Small intestine (tissue), 7 donors: ENCODE data around the gene EFHC2. TPM values are rescaled to one million over a fixed set of nuclear protein-coding genes. Genes with fewer than 3 reads are reported as not detected.

Experiments
- DNase-seq, 2 donors: peaks; one replicate each; pipeline versions ENCODE4 v3.0.0 to v3.0.0-alpha.2; 2013
- FAIRE-seq: peaks from 2 replicates; lab custom pipeline; 2012; peaks lifted over from hg19 to GRCh38; lab: Jason Lieb, UNC
- H3K27ac ChIP-seq, 3 donors: one replicate each; pipeline ENCODE4 v1.5.1; 2013; ENCODE audit warnings: low read length in 2 of 3, mild to moderate bottlenecking in 2 of 3, control low read depth in 1 of 3, inconsistent platforms in 1 of 3, low read depth in 1 of 3, moderate library complexity in 1 of 3
- H3K27me3 ChIP-seq, 3 donors: one replicate each; pipeline ENCODE4 v1.6.1; 2013; ENCODE audit warnings: low read length in 3 of 3, inconsistent platforms in 1 of 3; ENCODE audit not compliant: control insufficient read depth in 3 of 3, insufficient read depth in 3 of 3
- H3K36me3 ChIP-seq, 3 donors: one replicate each; pipeline ENCODE4 v1.6.1; 2013; ENCODE audit warnings: low read length in 3 of 3, inconsistent platforms in 1 of 3, low read depth in 1 of 3, mild to moderate bottlenecking in 1 of 3, moderate library complexity in 1 of 3; ENCODE audit not compliant: control insufficient read depth in 3 of 3, insufficient read depth in 2 of 3
- H3K4me1 ChIP-seq, 3 donors: one replicate each; pipeline ENCODE4 v1.6.1; 2013; ENCODE audit warnings: low read length in 2 of 3, inconsistent platforms in 1 of 3, low read depth in 1 of 3, mild to moderate bottlenecking in 1 of 3, moderate library complexity in 1 of 3; ENCODE audit not compliant: control insufficient read depth in 3 of 3, insufficient read depth in 2 of 3
- H3K4me3 ChIP-seq, 3 donors: one replicate each; pipeline ENCODE4 v1.5.1; 2013; ENCODE audit warnings: low read length in 3 of 3, control low read depth in 1 of 3, inconsistent platforms in 1 of 3, low read depth in 1 of 3, mild to moderate bottlenecking in 1 of 3, moderate library complexity in 1 of 3
- H3K9me3 ChIP-seq, 2 donors: one replicate each; pipeline ENCODE4 v1.6.1; 2013; ENCODE audit warnings: low read depth in 1 of 2, low read length in 1 of 2; ENCODE audit not compliant: control insufficient read depth in 2 of 2, insufficient read depth in 1 of 2
- WGBS, 3 donors: extraction: QIAGEN DNeasy Blood & Tissue Kit; methylation state at CpG; one replicate each; pipeline ENCODE4 v1.1.7; 2013; 5-methylcytosine and 5-hydroxymethylcytosine counted together
- polyA plus RNA-seq, 4 donors: library from polyadenylated mRNA; stranded (reverse) in 3 of 4; unstranded in 1 of 4; fragments of 200-250 nt in 3 of 4; fragments of 120-200 nt in 1 of 4; gene quantifications; one replicate each; pipeline versions ENCODE4 v1.2.1 to v1.2.3, GENCODE V29; 2013
- donor health status: healthy with polysubstance abuse.
- donor health status: control.
- donor health status: control.
- donor health status: Bipolar disorder and iron deficiency.
- donor health status: healthy.

The EFHC2 gene
- polyA plus RNA-seq, 4 donors, result 0.54 to 3.7 (median 0.78) TPM; not detected in 1

DNA sequence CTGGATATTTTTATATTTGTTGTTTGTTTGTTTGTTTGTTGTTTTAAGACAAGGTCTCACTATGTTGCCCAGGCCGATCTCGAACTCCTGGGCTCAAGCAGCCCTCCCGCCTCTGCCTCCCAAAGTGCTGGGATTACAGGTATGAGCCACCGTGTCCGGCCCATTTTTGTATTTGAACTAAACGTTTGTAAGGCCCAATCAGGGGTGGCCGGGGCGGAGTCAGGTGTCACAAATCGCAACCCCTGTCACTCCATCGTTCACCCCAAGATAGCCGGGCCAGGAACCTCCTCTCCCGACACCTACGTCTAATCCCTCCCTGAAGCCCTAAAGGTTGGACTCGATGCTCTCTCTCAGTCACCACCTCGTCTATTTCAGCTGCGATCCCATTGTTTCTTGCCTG is 722 bp upstream of the EFHC2 start:
- no peaks in the 10 kb centered on the region for H3K27me3 ChIP-seq
- DNase-seq, result peak; percentile 9
- FAIRE-seq, result no peak
- WGBS, 3 donors, result 38 to 43% (median 41%) methylated on average over 15 to 16 of the region's 16 CpGs
- peaks cover 0 to 3% (median 0%) of the 10 kb centered on the region in 3 donors for H3K4me1 ChIP-seq
- H3K27ac ChIP-seq, result peak overlapping the region in 1 of 3 donors; percentile 75
- peak overlapping the region in 1 of 3 donors; percentile 67 for H3K4me3 ChIP-seq
- H3K9me3 ChIP-seq, result no peaks in the 10 kb centered on the region
- H3K36me3 ChIP-seq, result no peaks in the 10 kb centered on the region

DNA sequence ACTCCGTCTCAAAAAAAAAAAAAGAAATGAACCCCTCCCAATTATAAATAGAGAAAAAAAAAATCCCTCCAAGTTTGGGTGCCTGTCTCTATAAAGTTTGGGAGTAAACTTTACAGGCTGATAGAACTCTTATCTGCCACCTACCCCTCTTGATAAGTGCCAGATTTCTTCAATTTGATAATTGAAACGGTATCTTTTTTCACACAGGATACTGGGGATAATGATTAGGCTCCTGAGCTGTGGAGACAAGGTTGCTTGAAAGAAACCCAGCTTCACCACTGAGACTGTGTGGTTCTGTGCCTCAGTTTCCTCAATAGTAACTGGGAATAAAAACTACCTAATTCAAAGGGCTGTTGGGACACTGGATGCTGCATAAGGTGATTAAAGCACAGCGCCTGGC is 606 bp downstream of the EFHC2 start:
- no peak for FAIRE-seq
- H3K4me1 ChIP-seq, result no peaks in the 10 kb centered on the region
- H3K9me3 ChIP-seq, result no peaks in the 10 kb centered on the region
- 53 to 82% (median 54%) methylated on average over 2 to 3 of the region's 3 CpGs for WGBS, 3 donors
- H3K27me3 ChIP-seq, result no peaks in the 10 kb centered on the region
- H3K27ac ChIP-seq, result no peak overlapping the region
- no peak for DNase-seq
- H3K4me3 ChIP-seq, result peak overlapping the region in 1 of 3 donors; percentile 67
- no peaks in the 10 kb centered on the region for H3K36me3 ChIP-seq

DNA sequence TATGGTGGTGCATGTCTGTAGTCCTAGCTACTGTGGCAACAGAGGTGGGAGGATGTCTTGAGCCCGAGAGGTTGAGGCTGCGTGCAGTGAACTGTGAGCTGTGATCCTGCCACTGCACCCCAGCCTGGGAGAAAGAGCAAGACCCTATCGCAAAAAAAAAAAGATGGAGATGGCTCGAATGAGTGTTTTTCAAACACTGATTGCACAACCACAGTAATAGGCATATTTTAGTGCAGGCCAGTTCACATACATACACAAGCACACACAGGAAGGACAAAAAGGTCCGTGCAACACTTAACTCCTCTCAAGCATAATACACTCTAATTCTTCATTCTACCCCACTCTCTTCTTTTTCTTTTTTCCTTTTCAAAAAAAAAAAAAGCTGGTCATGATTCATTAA is 5.1 kb downstream of the EFHC2 start:
- no peak for DNase-seq
- Histone ChIP-seq H3K9me3 (no peaks in the 10 kb centered on the region), H3K27ac (no peak overlapping the region), H3K4me1 (no peaks in the 10 kb centered on the region), H3K4me3 (no peak overlapping the region), H3K27me3 (no peaks in the 10 kb centered on the region), H3K36me3 (no peaks in the 10 kb centered on the region)
- no peak for FAIRE-seq
- WGBS, 3 donors, result 85 to 89% (median 89%) methylated on average over 4 to 5 of the region's 5 CpGs

DNA sequence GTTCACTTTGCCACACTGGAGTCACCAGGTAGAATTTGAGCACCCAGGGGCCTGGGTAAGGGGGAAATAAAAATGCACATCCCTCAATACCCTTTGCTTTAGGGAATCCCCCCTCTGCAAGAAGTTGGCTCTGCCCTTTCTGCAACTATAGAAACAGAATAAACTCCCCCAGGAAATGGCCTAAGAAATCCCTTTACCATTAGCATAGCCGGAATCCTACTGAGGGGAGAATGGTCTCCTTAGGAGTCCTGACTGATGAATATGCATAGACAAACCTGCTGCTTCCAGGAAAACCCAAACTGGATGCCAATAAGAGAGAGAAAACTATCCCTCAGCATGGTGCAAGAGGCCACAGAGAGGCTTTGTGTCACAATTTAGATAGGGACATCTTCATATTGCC is 11.0 kb downstream of the EFHC2 start:
- 9 to 100% (median 28%) methylated on average over 1 of the region's 1 CpG for WGBS, 3 donors
- Histone ChIP-seq H3K27ac (no peak overlapping the region), H3K27me3 (no peaks in the 10 kb centered on the region), H3K4me1 (no peaks in the 10 kb centered on the region), H3K9me3 (no peaks in the 10 kb centered on the region), H3K4me3 (no peak overlapping the region), H3K36me3 (no peaks in the 10 kb centered on the region)
- no peak for FAIRE-seq
- no peak for DNase-seq

DNA sequence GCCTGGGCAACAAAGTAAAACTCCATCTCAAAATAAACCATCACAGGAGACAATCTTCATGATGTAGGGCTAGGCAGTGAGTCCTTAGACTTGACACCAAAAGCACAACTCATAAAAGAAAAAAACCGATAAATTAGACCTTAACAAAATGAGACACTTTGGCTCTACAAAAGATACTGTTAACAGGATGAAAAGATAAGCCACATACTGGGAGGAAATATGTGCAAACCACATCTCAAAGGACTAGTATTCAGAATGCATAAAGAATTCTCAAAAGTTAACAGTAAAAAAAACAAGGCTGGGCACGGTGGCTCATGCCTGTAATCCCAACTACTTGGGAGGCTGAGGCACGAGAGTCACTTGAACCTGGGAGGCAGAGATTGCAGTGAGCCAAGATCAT is 13.2 kb downstream of the EFHC2 start:
- H3K4me3 ChIP-seq, result no peak overlapping the region

DNA sequence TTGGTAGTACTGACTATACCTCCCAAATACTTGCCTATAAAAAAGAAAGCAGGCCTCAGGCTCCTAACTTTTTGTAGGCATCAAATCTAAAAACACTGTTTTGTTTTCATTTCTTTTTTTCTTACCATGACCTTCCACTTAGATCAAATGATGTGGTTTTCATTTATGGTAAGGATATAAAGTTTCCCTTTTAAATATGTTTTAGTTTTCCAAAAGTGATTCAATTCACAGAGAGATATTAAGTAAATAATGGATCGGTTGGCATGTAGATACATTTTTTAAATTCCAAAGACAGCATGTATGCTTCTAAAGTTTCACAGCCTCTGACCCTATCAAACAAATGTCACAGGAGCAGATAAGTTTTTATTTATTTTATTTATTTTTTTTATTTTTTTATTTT is 23.9 kb downstream of the EFHC2 start:
- no peaks in the 10 kb centered on the region for H3K36me3 ChIP-seq
- H3K4me1 ChIP-seq, result peaks cover 0 to 3% (median 0%) of the 10 kb centered on the region in 3 donors
- H3K27ac ChIP-seq, result no peak overlapping the region
- H3K27me3 ChIP-seq, result peaks cover 0 to 3% (median 0%) of the 10 kb centered on the region in 3 donors
- WGBS, 3 donors, result 88 to 96% (median 94%) methylated on average over 1 of the region's 1 CpG
- FAIRE-seq (no peak), DNase-seq (no peak)
- H3K9me3 ChIP-seq, result peaks cover 0 to 2% of the 10 kb centered on the region in 2 donors
- no peak overlapping the region for H3K4me3 ChIP-seq

More for the DNA sequence above, 13.2 kb downstream of the EFHC2 start:
- DNase-seq, result no peak
- Histone ChIP-seq H3K9me3 (no peaks in the 10 kb centered on the region), H3K27me3 (no peaks in the 10 kb centered on the region), H3K27ac (no peak overlapping the region), H3K4me1 (no peaks in the 10 kb centered on the region), H3K36me3 (no peaks in the 10 kb centered on the region)
- WGBS, 3 donors, result 50 to 82% (median 61%) methylated on average over 3 of the region's 3 CpGs
- FAIRE-seq, result no peak

DNA sequence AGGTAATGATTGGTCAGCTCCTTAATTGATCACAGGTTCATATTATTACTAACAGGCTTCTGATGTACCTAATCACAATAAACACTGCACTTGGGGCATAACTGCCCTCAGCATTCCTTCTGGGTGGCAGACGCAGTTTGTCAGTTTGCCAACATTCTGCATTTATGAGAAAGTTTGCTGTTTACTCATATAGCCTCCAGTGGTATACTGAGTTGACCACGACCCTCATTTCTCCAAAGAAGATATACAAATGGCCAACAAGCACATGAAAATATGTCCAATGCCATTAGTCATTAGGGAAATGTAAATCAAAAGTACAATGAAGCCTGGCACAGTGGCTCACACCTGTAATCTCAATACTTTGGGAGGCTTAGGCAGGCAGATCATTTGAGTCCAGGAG is 26.3 kb downstream of the EFHC2 start:
- Histone ChIP-seq H3K27ac (no peak overlapping the region), H3K36me3 (no peaks in the 10 kb centered on the region), H3K4me1 (peaks cover 0 to 6% (median 4%) of the 10 kb centered on the region in 3 donors), H3K9me3 (no peaks in the 10 kb centered on the region), H3K27me3 (peaks cover 0 to 3% (median 0%) of the 10 kb centered on the region in 3 donors), H3K4me3 (no peak overlapping the region)
- DNase-seq (no peak), FAIRE-seq (no peak)
- 53 to 67% (median 65%) methylated on average over 2 of the region's 2 CpGs for WGBS, 3 donors

DNA sequence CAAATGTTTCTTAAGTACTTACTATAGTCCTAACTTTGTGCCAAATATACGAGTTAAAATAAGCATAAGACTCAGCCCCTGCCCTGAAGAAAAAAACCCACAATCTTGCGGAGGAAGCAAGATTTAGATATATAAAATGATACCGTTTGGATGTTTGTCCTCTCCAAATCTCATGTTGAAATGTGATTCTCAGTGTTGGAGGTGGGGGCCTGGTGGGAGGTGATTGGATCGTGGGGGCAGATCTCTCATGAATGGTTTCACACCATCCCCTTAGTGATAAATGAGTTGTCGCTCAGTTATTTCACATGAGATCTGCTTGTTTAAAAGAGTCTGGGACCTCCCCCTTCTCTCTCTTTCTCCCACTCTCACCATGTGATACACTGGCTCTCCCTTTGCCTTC is 28.7 kb downstream of the EFHC2 start:
- no peaks in the 10 kb centered on the region for H3K36me3 ChIP-seq
- DNase-seq (no peak), FAIRE-seq (no peak)
- H3K27ac ChIP-seq, result peak overlapping the region in 1 of 3 donors; percentile 67
- H3K27me3 ChIP-seq, result peaks cover 0 to 3% (median 0%) of the 10 kb centered on the region in 3 donors
- H3K4me3 ChIP-seq, result no peak overlapping the region
- no peaks in the 10 kb centered on the region for H3K9me3 ChIP-seq
- peaks cover 0 to 6% (median 4%) of the 10 kb centered on the region in 3 donors for H3K4me1 ChIP-seq
- 66 to 90% (median 76%) methylated on average over 5 of the region's 5 CpGs for WGBS, 3 donors

DNA sequence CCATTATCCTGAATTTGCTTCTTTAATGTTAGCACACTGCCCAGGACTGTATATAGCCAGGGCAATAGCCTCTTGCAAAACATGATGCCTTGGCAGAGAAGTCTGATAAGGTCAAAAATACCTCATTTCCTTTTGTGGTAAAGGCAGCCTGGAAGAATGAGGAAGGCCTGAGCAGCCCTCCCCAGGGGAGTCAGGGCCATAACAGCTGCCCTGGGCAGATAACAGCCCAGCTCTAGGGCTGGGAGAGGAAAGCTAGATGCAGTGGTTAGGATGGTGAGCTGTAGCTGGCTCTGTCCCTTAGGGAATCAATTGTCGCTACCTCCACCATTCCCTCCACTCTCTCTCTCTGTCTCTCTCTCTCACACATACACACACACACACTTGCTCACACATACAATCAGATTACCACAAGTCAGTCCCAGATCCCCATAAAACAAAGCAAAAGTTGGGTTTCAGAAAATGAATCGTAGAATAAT is 29.2 kb downstream of the EFHC2 start:
- no peaks in the 10 kb centered on the region for H3K9me3 ChIP-seq
- no peak overlapping the region for H3K4me3 ChIP-seq
- H3K4me1 ChIP-seq, result peaks cover 0 to 6% (median 4%) of the 10 kb centered on the region in 3 donors
- 71 to 92% (median 79%) methylated on average over 2 of the region's 2 CpGs for WGBS, 3 donors
- DNase-seq (peak; percentile 59 to 72), FAIRE-seq (no peak)
- H3K27me3 ChIP-seq, result peaks cover 0 to 3% (median 0%) of the 10 kb centered on the region in 3 donors
- H3K27ac ChIP-seq, result peak overlapping the region in 1 of 3 donors; percentile 67
- no peaks in the 10 kb centered on the region for H3K36me3 ChIP-seq
